GM12801 (cell line): ENCODE results near the gene AARS2.

Experiments used
- CTCF ChIP-seq: IDR thresholded peaks from one replicate; pipeline ENCODE4 v1.5.1; 2011; ENCODE audit warnings: control low read depth; ENCODE audit not compliant: insufficient read length; ENCODE audit errors: extremely low read depth

The AARS2 gene

GRCh38 chr6:44276667-44277640 lies 36.2 kb downstream of the AARS2 start:
- TF ChIP-seq CTCF, result no peak

GRCh38 chr6:44275749-44276648 lies 37.1 kb downstream of the AARS2 start:
- TF ChIP-seq CTCF, result no peak

- no peak for TF ChIP-seq CTCF
These were observed 37.8 kb downstream of the AARS2 start for GRCh38 chr6:44275271-44275748.

- TF ChIP-seq CTCF, result no peak
These were observed 39.5 kb downstream of the AARS2 start for GRCh38 chr6:44273617-44274016.

- TF ChIP-seq CTCF, result no peak
These were observed 40.1 kb downstream of the AARS2 start for GRCh38 chr6:44272999-44273566.

- no peak for TF ChIP-seq CTCF
These were observed 40.6 kb downstream of the AARS2 start for GRCh38 chr6:44272529-44272928.

GRCh38 chr6:44271914-44272313 lies 41.2 kb downstream of the AARS2 start:
- no peak for TF ChIP-seq CTCF
